Endothelial cell of umbilical vein (primary cell): ENCODE measurements around the gene PGAP1. TPM values are rescaled to one million over a fixed set of nuclear protein-coding genes. Genes with fewer than 3 reads are reported as not detected.
A peak's percentile ranks its signal among the peaks of the same experiment; 100 is the strongest.

Experiments
- BruUV-seq: library from RNA; stranded (reverse); fragments of 400-500 nt; replicated peaks from 2 replicates; lab custom pipeline; 2021; lab: Mats Ljungman, UMichigan
- CTCF ChIA-PET: fragments of 300-600, 350-600 bp; sonication (Branson Sonifier 250); formaldehyde crosslinking; loops from one replicate; lab custom pipeline; 2021; ENCODE audit warnings: antibody characterized with exemption, inconsistent platforms; lab: Charles Lee
- POLR2A ChIA-PET: fragments of 300-600, 350-600 bp; sonication (Branson Sonifier 250); formaldehyde crosslinking; loops from one replicate; lab custom pipeline; 2021; ENCODE audit warnings: antibody characterized with exemption, inconsistent platforms; lab: Charles Lee
- DNase-seq: peaks from one replicate; pipeline ENCODE4 v3.0.0-alpha.2; 2011; ENCODE audit warnings: low read depth, low spot score
- FAIRE-seq: peaks from 2 replicates; lab custom pipeline; 2011; peaks lifted over from hg19 to GRCh38; lab: Jason Lieb, UNC
- H2AFZ ChIP-seq: 2 replicates; pipeline ENCODE4 v1.6.0; 2012; ENCODE audit warnings: low read depth, low read length, control low read depth, inconsistent platforms
- H3K27ac ChIP-seq: 2 replicates; pipeline ENCODE4 v1.5.1; 2011; ENCODE audit warnings: low read depth, mild to moderate bottlenecking, control low read depth, low read length, moderate library complexity; ENCODE audit not compliant: insufficient read depth
- H3K27me3 ChIP-seq, 2 experiments: 2 replicates each; pipeline versions ENCODE4 v1.6.0 to v1.6.1; 2011; ENCODE audit warnings: low read length in 2 of 2, mixed read lengths in 1 of 2; ENCODE audit not compliant: control insufficient read depth in 2 of 2, insufficient read depth in 2 of 2
- H3K36me3 ChIP-seq, 2 experiments: 2 replicates in 1 of 2; 3 replicates in 1 of 2; pipeline ENCODE4 v1.5.1; 2011; ENCODE audit warnings: low read length in 2 of 2, mild to moderate bottlenecking in 1 of 2, moderate library complexity in 1 of 2; ENCODE audit not compliant: control insufficient read depth in 2 of 2, insufficient read depth in 2 of 2; ENCODE audit errors: extremely low read depth in 1 of 2
- H3K4me1 ChIP-seq: 3 replicates; pipeline ENCODE4 v1.5.1; 2011; ENCODE audit warnings: mild to moderate bottlenecking, low read length; ENCODE audit not compliant: control insufficient read depth, insufficient read depth; ENCODE audit errors: extremely low read depth
- H3K4me2 ChIP-seq: 2 replicates; pipeline ENCODE4 v1.6.1; 2011; ENCODE audit warnings: low read length, control low read depth, mixed read lengths; ENCODE audit not compliant: insufficient read depth
- H3K4me3 ChIP-seq, 3 experiments: fragments of 200-600 bp in 1 of 3; sonication (generic), shearing (Covaris generic) in 1 of 3; replicated peaks in 1 of 3; 2 replicates each; pipeline ENCODE4 v1.5.1; 2011 to 2016; ENCODE audit warnings: control low read depth in 3 of 3, low read length in 3 of 3, mild to moderate bottlenecking in 2 of 3, inconsistent platforms in 1 of 3, low read depth in 1 of 3, moderate library complexity in 1 of 3; ENCODE audit not compliant: insufficient read depth in 1 of 3
- H3K79me2 ChIP-seq: 2 replicates; pipeline ENCODE4 v1.6.0; 2012; ENCODE audit warnings: low read length, inconsistent platforms; ENCODE audit not compliant: control insufficient read depth, insufficient read depth
- H3K9ac ChIP-seq: replicated peaks from 2 replicates; pipeline ENCODE3; 2011; ENCODE audit warnings: low read length, control low read depth; ENCODE audit not compliant: insufficient read depth; ENCODE audit errors: extremely low read depth
- H3K9me1 ChIP-seq: replicated peaks from 3 replicates; pipeline ENCODE4 v1.6.0; 2011; ENCODE audit warnings: mild to moderate bottlenecking, low read length; ENCODE audit not compliant: control insufficient read depth, insufficient read depth; ENCODE audit errors: extremely low read depth
- H3K9me3 ChIP-seq: replicated peaks from 2 replicates; pipeline ENCODE4 v1.5.1; 2012; ENCODE audit warnings: low read length, inconsistent platforms; ENCODE audit not compliant: control insufficient read depth, insufficient read depth
- H4K20me1 ChIP-seq: replicated peaks from 2 replicates; pipeline ENCODE3; 2011; ENCODE audit warnings: mild to moderate bottlenecking, low read length; ENCODE audit not compliant: control insufficient read depth, insufficient read depth; ENCODE audit errors: extremely low read depth
- EZH2 ChIP-seq: IDR thresholded peaks from 2 replicates; pipeline ENCODE4 v1.6.1; 2012; ENCODE audit warnings: borderline replicate concordance, low read depth, mild to moderate bottlenecking, moderate library complexity, low read length, inconsistent platforms; ENCODE audit not compliant: severe bottlenecking
- FOS ChIP-seq: IDR thresholded peaks from 2 replicates; pipeline ENCODE4 v1.6.1; 2011; ENCODE audit warnings: mild to moderate bottlenecking, low read length, moderate library complexity, borderline replicate concordance; ENCODE audit not compliant: insufficient read depth
- GATA2 ChIP-seq: IDR thresholded peaks from 2 replicates; pipeline ENCODE4 v1.7.0; 2011; ENCODE audit warnings: low read depth, mild to moderate bottlenecking, moderate library complexity, mixed read lengths, low read length; ENCODE audit not compliant: insufficient read length, insufficient read depth
- JUN ChIP-seq: IDR thresholded peaks from 2 replicates; pipeline ENCODE4 v1.6.1; 2011; ENCODE audit warnings: borderline replicate concordance, low read depth; ENCODE audit not compliant: insufficient read length, insufficient read depth
- MYC ChIP-seq: IDR thresholded peaks from one replicate; pipeline ENCODE4 v1.6.1; 2011; ENCODE audit warnings: mild to moderate bottlenecking, low read depth, low read length
- POLR2A ChIP-seq: IDR thresholded peaks from 2 replicates; pipeline ENCODE4 v1.6.1; 2012; ENCODE audit warnings: low read depth, mild to moderate bottlenecking, control low read depth, low read length
- POLR2AphosphoS5 ChIP-seq: IDR thresholded peaks from 2 replicates; pipeline ENCODE4 v1.6.1; 2012; ENCODE audit warnings: low read depth, mild to moderate bottlenecking, control low read depth, low read length, moderate library complexity; ENCODE audit not compliant: insufficient read depth
- dilution Hi-C: fragments of 300-500 bp; cut with MboI; formaldehyde crosslinking; loops from one replicate; pipeline ENCODE4 v1.15.0; 2019; ENCODE audit warnings: low sequenced_read_pairs; ENCODE audit not compliant: extremely low pct_ligation_motif_present
- intact Hi-C: fragments of 100-400 bp; cut with micrococcal nuclease; formaldehyde crosslinking; loops from one replicate; pipeline ENCODE4 v1.10.0; 2022
- polyA plus RNA-seq, 4 experiments: library from polyadenylated mRNA; depleted of rRNA in 3 of 4; stranded (reverse) in 3 of 4; unstranded in 1 of 4; fragments of >200 nt; gene quantifications; 2 replicates each; pipeline versions ENCODE4 v1.2.1 to v1.2.3, GENCODE V29; 2011 to 2012; ENCODE audit warnings: missing spikeins in 1 of 4
- total RNA-seq: library from RNA; stranded (reverse); gene quantifications from 2 replicates; pipeline ENCODE4 v1.2.3, GENCODE V29; 2021
- TF ChIP-seq, protein P1 (sequence below), 2 donors: IDR thresholded peaks; 1 replicate in 1 of 2; 2 replicates in 1 of 2; pipeline ENCODE4 v1.5.1; 2011; ENCODE audit warnings: low read length in 2 of 2, mild to moderate bottlenecking in 2 of 2, moderate library complexity in 2 of 2, control low read depth in 1 of 2, inconsistent platforms in 1 of 2, low read depth in 1 of 2; ENCODE audit not compliant: insufficient read depth in 1 of 2; ENCODE audit errors: extremely low read depth in 1 of 2
- TF ChIP-seq, protein P2 (sequence below): IDR thresholded peaks from 2 replicates; pipeline ENCODE4 v1.6.1; 2011; ENCODE audit not compliant: insufficient read depth, insufficient read length

PGAP1 gene
- total and polyA plus RNA-seq, 2 donors (not counting 3 experiments of a cell fraction or from before 2014, with no cell fraction given) = 3.9 to 9.8 TPM

DNA sequence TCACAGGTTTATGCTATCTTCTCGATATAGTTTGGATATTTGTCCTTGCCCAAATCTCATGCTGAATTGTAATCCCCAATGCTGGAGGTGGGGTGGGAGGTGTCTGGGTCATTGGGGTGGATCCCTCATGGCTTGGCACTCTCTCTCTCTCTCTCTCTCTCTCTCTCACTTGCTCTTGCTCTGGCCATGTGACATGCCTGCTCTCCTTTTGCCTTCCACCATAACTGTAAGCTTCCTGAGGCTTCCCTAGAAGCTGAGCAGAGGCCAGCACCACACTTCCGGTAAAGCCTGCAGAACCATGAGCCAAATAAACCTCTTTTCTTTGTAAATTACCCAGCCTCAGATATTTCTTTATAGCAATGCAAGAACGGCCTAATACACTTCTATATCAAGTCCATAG lies 41.3 kb upstream of the PGAP1 start:
- Histone ChIP-seq H3K9ac (no peak overlapping the region), H3K27me3 (no peaks in the 10 kb centered on the region), H3K9me1 (no peaks in the 10 kb centered on the region), H4K20me1 (no peaks in the 10 kb centered on the region), H3K9me3 (no peaks in the 10 kb centered on the region), H3K79me2 (no peaks in the 10 kb centered on the region), H3K4me2 (no peak overlapping the region), H3K4me3 (no peak overlapping the region), H3K27ac (no peak overlapping the region), H2AFZ (no peak overlapping the region), H3K36me3 (no peaks in the 10 kb centered on the region), H3K4me1 (peaks cover 19% of the 10 kb centered on the region)
- no peak for DNase-seq
- no peak for FAIRE-seq
- ChIA-PET POLR2A (no interaction called here), CTCF (no interaction called here)
- TF ChIP-seq, protein P1, sequence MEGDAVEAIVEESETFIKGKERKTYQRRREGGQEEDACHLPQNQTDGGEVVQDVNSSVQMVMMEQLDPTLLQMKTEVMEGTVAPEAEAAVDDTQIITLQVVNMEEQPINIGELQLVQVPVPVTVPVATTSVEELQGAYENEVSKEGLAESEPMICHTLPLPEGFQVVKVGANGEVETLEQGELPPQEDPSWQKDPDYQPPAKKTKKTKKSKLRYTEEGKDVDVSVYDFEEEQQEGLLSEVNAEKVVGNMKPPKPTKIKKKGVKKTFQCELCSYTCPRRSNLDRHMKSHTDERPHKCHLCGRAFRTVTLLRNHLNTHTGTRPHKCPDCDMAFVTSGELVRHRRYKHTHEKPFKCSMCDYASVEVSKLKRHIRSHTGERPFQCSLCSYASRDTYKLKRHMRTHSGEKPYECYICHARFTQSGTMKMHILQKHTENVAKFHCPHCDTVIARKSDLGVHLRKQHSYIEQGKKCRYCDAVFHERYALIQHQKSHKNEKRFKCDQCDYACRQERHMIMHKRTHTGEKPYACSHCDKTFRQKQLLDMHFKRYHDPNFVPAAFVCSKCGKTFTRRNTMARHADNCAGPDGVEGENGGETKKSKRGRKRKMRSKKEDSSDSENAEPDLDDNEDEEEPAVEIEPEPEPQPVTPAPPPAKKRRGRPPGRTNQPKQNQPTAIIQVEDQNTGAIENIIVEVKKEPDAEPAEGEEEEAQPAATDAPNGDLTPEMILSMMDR (IDR thresholded peaks at IDR 0.05; ENCODE audit: extremely low read depth in 1 of 2, insufficient read depth in 1 of 2, low read depth in 1 of 2, low read length in 2 of 2) = no peak
- no peak for TF ChIP-seq POLR2A
- intact Hi-C loops = loop anchor here (2.0 kb wide), 1 partner anchor 21 kb away; no protein-coding TSS in a partner anchor
- BruUV-seq = no TSS peak
- dilution Hi-C loops = no loop called here

DNA sequence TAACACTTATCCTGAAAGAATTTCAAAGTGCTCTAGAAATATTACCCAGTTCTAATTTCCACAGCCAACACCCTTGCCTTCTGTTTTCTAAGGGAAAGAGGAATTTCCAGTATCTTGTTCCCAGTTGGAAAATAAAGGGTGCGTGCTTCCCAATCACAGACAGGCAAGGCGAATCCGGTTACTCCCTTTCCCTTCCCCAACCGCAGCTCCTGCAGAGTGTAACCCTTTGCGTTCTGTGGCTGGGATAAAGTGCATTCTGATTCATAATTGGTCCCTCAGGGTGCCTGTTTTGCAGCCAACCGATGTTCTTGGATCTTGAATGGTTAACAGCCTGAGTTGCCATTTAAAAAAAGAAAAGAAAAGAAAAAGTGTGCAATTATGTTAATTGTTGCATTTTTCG lies 40.6 kb upstream of the PGAP1 start:
- CTCF ChIA-PET = no interaction called here
- dilution Hi-C loops (no loop called here), intact Hi-C loops (loop anchor here (2.0 kb wide), 1 partner anchor 22 kb away; no protein-coding TSS in a partner anchor)
- H2AFZ ChIP-seq = peak overlapping the region; percentile 88
- FAIRE-seq (peak; percentile 65), DNase-seq (peak; percentile 28)
- H3K9me3 ChIP-seq = no peaks in the 10 kb centered on the region
- no peaks in the 10 kb centered on the region for H3K36me3 ChIP-seq
- TF ChIP-seq FOS (no peak), MYC (no peak), EZH2 (no peak), GATA2 (no peak), POLR2AphosphoS5 (no peak), POLR2A (no peak), JUN (no peak)
- TF ChIP-seq, protein P2, sequence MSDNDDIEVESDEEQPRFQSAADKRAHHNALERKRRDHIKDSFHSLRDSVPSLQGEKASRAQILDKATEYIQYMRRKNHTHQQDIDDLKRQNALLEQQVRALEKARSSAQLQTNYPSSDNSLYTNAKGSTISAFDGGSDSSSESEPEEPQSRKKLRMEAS = no peak
- TF ChIP-seq, protein P1 (IDR thresholded peaks at IDR 0.05; ENCODE audit: extremely low read depth in 1 of 2, insufficient read depth in 1 of 2, low read depth in 1 of 2, low read length in 2 of 2) = no peak
- POLR2A ChIA-PET = no interaction called here
- H3K4me3 ChIP-seq = peak overlapping the region in 1 of 3 experiments; percentile 2
- H4K20me1 ChIP-seq = no peaks in the 10 kb centered on the region
- no peak overlapping the region for H3K9ac ChIP-seq
- peaks cover 20% of the 10 kb centered on the region for H3K4me1 ChIP-seq
- H3K4me2 ChIP-seq = peak overlapping the region; percentile 67
- BruUV-seq = no TSS peak
- no peak overlapping the region for H3K27ac ChIP-seq
- no peaks in the 10 kb centered on the region for H3K79me2 ChIP-seq
- H3K9me1 ChIP-seq = no peaks in the 10 kb centered on the region
- no peaks in the 10 kb centered on the region for H3K27me3 ChIP-seq
